CD4-positive, alpha-beta T cell treated with Interferon alpha-2 for 1 hour (primary cell): ENCODE measurements around the gene RSF1.
A peak's percentile ranks its signal among the peaks of the same experiment; 100 is the strongest.

Experiments
- DNase-seq, 2 donors: peaks; one replicate each; pipeline ENCODE4 v3.0.0-alpha.2; 2020 to 2022

The RSF1 gene

DNA sequence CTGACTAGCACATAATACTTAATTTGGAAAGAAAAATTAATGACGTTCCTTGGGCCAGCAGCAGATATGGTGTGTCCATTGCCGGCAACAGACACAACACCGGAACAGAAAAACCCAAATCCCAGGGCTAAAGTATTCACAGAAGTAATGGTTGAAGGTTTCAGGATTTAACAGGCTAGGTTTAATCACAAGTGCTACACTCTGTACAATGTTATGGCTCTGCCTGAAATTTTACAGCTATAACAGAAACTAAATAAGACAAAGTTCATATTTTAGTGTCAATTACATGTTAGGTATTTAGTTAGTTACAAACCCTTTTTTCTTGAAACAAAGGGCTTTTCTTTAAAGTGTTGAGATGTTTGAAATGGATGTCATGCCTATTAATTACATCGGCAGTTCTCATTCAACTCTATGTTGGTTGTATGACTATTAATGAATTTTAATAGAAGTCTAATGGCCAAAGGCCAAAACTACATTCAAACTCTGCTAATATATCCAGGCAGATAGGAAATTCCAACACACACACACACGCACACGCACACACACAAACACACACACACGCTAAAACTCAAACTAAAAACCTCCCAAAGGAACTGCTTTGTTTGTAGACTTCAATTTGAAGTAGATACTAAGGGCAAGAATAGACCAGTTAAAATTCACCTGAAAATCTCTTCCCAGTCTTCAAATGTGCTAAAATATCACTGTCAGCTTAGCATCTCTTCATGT lies 155.1 kb downstream of the RSF1 start:
- no peak for DNase-seq

DNA sequence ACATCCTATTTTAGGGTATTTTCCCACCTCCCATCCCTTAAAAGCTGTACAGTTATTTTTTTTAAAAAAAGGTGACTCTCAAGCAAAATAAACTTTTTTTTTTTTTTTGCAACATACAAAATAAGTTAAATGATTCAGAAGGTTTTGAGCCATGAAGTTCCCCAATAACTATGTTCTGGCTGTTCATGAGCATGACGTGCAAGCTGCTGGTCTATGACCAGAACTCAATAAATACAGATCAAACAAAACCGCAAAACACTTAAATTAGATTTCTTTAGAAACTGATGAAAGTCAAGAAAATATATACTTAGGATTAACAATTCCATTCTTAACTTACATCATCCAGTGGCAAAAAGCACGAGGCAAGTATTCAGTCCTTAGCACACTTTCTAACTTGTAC lies 158.9 kb downstream of the RSF1 start:
- DNase-seq: no peak

DNA sequence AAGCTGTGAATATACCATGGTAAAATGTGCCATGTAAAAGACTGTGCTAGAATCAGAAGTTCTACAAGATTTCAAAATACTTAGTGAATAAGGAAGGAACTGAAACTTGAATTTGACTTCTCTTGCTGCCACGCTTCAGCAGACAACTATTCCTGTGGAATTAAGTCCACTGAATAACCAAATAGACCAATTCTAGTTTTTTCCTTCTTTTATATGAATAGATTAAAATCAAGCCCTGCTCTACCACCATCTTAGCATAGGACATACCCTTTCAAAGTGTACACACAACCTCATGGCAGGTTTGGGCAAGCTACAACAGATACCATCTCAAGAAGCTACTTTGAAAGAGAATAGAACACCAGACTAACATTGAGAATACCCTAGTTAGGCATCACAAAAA lies 159.6 kb downstream of the RSF1 start:
- no peak for DNase-seq

- DNase-seq: no peak
Measured at GRCh38 chr11:77658213-77659013, 162.1 kb downstream of the RSF1 start.

DNA sequence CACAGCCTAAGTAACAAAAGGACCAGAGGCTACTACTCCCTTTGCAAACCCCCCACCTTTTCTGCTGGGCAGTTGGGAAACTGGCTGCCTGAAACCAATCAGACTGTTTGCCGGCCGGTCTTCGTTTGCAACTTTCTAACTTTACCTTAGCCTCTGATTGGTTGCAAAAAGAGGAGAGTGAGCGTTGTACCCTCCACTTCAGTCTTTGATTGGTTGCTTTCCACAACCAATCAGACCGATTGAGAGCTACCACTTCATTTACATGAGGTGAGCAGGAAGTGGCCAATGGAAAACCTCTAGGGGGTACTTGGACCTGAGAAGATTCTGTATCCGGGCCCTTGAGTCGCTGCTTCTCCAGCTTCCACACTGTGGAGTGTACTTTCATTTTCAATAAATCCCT lies 164.2 kb downstream of the RSF1 start:
- DNase-seq: no peak

DNA sequence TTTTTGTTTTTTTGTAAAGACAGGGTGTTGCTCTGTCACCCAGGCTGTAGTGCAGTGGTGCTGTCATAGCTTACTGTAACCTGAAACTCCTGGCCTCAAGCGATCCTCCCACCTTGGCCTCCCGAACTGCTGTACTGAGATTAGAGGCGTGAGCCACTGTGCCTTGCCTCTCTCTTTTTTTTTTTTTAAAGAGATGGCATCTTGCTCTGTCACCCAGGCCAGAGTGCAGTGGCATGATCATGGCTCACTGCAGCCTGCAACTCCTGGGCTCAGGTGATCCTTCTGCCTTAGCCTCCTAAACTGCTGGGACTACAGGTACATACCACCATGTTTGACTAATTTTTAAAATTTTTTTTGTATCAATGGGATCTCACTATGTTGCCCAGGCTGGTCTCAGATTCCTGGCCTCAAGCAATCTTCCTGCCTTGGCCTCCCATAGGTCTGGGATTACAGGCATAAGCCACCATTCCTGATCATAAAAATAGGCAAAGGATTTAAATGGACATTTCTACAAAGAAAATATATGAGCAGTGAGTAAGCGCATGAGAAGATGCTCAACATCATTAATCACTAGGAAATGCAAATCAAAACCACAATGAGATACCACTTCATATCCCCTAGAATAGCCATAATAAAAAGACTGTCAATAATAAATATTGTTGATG lies 165.6 kb downstream of the RSF1 start:
- DNase-seq: no peak

GRCh38 chr11:77650123-77650522 lies 170.4 kb downstream of the RSF1 start:
- DNase-seq: no peak

DNA sequence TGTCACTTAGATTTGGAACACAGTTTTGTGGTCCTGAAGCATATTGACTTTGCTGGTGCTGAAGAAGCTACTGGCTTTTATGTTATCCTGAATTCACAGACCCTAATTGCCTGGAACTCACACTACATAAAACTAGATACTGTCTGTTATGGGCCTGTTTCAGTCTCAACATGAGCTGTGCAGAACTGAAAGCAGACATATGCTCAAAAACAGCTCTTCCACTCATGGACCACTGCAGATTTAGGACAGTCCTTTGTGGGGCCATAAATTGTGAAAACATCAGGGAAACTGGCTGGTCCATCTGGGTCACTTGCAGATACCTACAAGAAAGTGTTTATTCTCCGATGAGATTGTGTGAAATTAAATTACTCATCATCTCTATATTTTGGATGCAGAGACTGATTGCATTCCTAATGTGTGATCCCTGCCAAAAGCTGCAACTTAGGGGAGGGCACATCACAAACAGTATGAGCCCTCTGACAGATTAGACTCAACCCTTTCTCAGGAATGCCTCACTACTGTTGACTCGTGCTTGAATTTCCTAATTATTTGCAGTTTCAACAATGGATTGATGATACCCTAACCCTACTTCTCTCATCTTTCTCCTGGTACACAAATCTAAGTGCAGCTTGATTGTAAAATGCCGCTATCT lies 172.7 kb downstream of the RSF1 start:
- DNase-seq: no peak

DNA sequence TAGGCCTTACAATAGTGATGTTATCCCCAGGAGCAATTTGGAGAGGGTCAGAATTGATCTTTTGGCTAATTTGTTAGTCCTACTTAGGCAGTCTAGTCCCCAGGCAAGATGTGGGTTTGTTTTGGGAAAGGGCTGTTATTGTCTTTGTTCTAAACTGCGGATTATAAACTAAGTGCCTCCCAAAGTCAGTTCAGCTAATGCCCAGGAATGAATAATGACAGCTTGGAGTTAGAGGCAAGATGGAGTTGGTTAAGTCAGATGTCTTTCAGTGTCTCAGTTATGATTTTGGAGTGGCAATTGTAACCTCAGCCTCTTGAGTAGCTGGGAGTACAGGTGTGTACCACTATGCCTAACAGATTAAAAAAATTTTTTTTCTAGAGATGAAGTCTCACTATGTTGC lies 175.6 kb downstream of the RSF1 start:
- no peak for DNase-seq

- no peak for DNase-seq
Measured at GRCh38 chr11:77642228-77642627, 178.3 kb downstream of the RSF1 start.

DNA sequence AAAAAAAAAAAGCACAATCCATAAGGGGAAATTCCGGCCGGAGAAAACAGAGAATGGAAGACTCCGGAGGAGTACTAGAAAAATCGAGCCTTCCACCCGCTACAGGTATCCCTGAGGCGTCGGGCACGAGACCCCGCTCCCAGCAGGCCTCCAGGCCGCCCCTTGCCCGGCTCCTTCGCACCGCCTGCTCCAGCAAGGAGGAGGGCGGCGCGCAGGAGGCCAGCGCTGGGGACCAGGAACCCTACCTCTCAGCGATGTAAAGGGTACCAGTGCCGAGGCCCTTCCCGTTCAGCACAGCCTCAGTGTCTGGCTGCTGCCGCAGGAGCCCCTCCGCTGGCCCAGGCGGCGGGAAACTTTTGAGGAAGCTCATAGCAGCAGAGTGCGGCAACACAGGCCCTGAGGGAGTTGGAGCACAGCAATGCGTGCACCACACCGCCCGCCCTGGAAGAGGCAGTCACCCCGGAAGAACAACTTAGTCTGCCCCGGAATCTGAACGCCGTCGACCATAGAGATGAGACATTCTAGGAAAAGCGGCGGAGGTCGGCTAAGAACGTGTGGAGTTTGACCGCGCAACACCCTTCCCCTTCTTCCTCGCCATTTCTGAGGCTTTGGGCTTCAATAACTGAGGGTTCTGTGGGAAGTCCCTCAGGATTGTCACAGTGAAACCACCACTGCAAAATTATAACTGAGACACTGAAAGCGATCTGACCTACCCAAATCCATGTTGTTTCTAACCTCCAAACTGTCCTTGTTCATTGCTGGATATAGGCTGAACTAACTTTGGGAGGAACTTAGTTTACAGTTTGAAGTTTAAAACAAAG lies 183.0 kb downstream of the RSF1 start, which contains the start of gene CLNS1A:
Gene CLNS1A, minus strand, starts transcription at position 450 of the 821 bp plus-strand sequence. Its CDS starts 80 bp downstream, at position 370.
- DNase-seq: peak; percentile 79 to 83

DNA sequence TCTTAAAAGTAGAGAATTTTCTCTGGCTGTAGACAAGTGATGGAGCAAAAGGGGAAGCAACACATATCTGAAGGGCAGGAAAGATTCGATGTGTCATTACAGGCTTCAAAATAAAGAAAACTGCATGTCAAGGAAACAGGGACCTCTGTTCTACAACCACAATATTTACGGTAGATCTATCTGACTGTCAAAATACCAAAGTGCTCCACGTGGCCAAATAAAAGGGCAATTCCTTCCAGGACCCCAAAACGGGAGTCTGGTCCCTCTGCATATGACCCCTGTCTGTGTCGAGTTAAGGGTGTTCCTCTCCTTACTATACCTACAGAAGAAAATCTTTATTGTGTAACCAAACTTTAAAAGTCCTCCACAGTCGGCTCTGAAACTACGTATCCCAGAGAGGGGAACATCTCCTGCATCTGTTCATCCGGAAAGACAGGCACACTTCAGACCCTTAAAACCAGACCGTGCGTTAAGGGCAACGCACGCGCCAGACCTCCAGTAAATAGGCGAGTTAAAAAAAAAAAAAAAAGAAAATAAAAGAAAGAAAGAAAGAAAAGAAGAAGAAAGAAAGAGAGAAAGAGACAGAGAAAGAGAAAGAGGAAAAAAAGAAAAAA lies 183.7 kb downstream of the RSF1 start:
- DNase-seq: peak in 1 of 2 donors; percentile 2

DNA sequence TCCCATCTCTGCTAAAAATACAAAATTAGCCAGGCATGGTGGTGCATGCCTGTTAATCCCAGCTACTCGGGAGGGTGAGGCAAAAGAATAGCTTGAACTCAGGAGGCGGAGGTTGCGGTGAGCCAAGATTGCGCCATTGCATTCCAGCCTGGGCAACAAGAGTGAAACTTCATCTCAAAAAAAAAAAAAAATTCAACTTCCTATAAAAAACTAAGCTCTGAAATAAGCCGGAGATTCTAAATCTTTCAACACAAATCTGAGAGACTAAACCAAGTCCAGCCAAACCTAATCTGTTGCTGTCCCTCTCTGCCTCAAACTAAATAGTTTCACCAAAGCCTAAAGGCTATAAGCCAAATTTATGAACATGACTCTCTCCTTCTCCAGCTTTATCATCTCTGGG lies 186.6 kb downstream of the RSF1 start:
- peak in 1 of 2 donors; percentile 24 for DNase-seq

DNA sequence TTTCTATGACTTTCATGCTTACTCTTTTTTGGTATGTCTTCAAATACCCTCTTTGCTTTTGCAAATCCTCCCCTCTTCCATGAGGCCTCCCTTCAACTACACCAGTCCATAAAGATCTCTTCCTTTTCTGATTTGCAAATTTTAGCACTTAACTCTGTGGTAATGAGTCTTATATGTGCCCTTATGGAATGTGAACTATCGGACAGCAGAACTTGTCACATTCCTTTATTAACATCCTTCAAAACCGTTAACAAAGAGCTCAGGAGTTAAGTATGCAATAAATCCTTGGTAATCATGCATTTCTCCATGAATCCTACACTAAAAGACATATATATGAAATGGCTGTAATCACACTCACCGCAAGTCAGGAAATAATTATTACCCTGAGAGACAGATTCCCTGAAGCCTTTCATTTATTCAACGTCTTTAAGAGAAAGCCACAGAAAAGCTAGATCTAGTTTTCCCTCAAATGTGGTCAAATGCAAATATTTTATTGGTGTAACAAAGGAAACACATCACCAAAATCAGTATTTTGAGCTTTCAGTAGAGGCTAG lies 190.3 kb downstream of the RSF1 start:
- DNase-seq: no peak

GRCh38 chr11:77619576-77620198 lies 200.8 kb downstream of the RSF1 start:
- DNase-seq: peak in 1 of 2 donors; percentile 62

DNA sequence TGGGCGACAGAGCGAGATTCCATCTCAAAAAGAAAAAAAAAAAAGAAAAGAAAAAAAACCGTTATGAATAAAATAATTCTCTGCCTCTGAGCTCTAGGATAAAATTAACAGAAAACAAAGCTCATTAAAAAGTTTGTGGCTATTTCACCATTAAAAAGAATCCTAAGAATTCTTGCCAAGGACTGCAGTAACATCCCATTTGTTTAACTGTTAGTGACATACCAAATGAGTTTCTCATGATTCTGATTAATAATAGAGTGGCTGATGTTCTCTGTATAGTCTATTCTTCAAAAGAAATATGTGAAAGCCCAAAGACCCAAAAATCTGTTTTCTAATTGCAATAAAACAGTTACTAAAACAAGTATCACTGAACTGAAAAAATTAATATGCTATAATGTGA lies 202.6 kb downstream of the RSF1 start:
- no peak for DNase-seq

DNA sequence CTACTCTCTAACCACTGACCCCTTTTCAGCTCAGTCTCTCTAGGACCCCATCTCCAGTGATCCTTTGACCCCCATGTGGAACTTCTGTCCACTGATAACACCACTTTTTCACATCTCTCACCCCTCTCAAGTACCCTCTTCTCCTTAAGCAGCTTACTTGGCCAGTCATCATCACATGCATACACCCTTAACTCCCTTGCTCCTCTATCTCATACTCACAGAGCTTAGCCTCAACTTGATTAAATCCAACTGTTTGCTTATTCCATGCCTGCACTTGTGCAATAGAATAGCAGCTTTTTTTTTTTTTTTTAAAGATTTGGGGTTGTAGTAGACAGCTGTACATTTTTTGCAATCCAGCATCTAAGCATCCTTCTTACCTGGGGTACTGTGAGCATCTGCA lies 208.6 kb downstream of the RSF1 start:
- no peak for DNase-seq
